Activated CD8-positive, alpha-beta memory T cell treated with anti-CD3 and anti-CD28 coated beads, Interleukin-2, amount 50 U/mL, for 4 hours (primary cell): ENCODE measurements around the gene LRP2BP.

ENCODE experiments used
- DNase-seq: peaks from one replicate; pipeline ENCODE4 v3.0.0-alpha.2; 2020

The LRP2BP gene

GRCh38 chr4:185395238-185395955 is at the start of gene LRP2BP:
TSS of gene LRP2BP (minus strand) at chr4:185395924. CDS start at chr4:185378186, 17,738 bp downstream.
- DNase-seq: no peak

GRCh38 chr4:185445209-185445608 is 49.5 kb upstream of the LRP2BP start:
- no peak for DNase-seq

DNA sequence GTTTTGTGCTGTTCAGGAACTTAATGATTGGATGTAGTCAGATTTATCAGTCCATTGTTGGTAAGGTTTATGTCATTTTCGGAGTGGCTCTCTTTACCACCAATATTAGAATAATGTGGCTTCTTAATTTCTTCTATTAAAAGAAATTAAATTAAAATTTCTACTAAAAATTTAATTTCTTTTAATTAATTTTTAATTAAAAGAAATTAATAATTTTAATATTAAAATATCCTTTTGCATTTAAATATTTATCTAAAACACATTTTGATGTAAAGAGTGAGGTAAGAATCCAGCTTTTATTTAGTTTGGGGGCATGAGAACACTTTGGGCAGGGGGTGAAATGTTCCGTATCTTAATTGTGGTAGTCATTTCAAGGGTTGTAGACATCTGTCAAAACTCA is 45.8 kb upstream of the LRP2BP start:
- no peak for DNase-seq

GRCh38 chr4:185437809-185438208 is 42.1 kb upstream of the LRP2BP start:
- DNase-seq: no peak

DNA sequence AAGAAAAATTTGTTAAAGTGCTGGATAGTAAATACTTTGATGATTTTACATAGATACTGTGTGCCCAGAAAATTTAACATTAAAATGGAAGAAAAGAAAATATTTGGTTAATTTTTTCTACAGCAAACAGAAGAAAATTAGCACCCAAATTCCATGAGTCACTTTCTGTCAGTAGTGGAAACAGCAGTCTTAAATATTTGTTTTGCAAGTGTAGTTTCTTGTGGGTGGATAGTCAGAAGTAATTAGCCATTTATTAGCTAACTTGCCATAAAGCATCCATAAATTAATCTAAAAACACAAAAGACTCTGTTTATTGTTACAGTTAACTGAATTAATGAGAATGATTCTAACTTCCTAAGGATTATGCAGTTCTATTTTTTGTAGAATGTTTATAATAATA is 39.7 kb upstream of the LRP2BP start:
- DNase-seq: no peak

GRCh38 chr4:185429660-185430059 is 33.9 kb upstream of the LRP2BP start:
- no peak for DNase-seq

- DNase-seq: no peak
Measured at GRCh38 chr4:185426960-185427688, 31.4 kb upstream of the LRP2BP start.

- peak; percentile 91 for DNase-seq
Measured at GRCh38 chr4:185425647-185426352, 30.1 kb upstream of the LRP2BP start, which contains the start of gene UFSP2. TSS of gene UFSP2 (minus strand) at chr4:185425964. CDS start at chr4:185425868, 96 bp downstream.

DNA sequence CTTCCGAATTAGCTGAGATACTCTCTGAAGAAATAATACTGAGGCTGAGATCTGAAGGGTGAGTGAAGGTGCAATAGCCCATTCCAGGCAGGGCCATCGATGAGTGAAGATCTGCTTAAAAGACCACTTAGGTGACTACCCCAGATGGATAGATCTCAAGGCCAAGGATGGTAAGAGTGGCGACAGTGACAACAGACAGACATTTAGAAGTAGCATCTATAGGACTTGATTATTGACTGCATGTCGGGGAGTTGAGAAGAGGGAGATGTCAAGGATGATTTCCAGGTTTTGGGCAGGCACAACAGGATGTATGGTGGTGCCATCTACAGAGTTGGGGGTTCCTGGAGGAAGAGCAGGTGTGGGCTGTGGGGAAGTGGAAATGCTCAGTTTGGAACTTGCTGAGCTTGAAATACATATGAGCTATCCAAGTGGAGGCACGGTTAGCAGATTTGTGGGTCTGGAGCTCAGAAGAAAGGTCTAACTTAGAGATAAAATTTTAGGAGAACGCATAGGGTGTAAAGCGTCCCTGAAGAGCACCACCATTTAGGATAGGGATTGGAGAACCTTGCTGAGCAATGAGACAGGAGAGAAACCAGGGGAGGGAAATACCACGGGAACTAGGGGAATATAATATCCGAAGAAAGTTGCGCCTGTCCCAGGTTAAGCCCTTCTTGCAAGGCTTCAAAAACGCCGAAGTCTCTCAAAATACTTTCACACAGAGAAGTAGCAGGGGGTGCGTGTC is 29.4 kb upstream of the LRP2BP start:
- DNase-seq: no peak

- DNase-seq: no peak
Measured at GRCh38 chr4:185421366-185422124, 25.8 kb upstream of the LRP2BP start.

GRCh38 chr4:185416955-185417354 is 21.2 kb upstream of the LRP2BP start:
- no peak for DNase-seq

DNA sequence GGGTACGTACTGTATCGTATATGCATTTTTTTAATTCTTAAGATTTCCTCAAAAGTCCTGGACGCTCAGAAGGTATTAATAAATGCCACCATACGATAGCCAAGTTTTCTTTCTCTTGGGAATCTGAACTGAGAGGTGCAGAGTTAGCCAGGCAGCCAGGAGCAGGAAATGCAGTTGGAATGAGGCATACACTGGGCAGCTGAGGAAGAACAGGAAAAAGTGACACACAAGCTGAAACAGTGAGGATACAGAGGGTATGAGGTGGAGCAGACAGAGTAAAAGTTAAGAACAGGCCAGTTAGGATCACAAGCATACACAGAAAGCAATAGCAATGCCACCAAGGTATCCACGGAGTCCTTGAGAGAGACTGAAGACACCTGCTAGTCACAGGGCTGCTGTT is 16.7 kb upstream of the LRP2BP start:
- DNase-seq: no peak

GRCh38 chr4:185411849-185412248 is 16.1 kb upstream of the LRP2BP start:
- no peak for DNase-seq

GRCh38 chr4:185408432-185408831 is 12.7 kb upstream of the LRP2BP start:
- DNase-seq: no peak

GRCh38 chr4:185405296-185405999 is 9.7 kb upstream of the LRP2BP start:
- DNase-seq: no peak

DNA sequence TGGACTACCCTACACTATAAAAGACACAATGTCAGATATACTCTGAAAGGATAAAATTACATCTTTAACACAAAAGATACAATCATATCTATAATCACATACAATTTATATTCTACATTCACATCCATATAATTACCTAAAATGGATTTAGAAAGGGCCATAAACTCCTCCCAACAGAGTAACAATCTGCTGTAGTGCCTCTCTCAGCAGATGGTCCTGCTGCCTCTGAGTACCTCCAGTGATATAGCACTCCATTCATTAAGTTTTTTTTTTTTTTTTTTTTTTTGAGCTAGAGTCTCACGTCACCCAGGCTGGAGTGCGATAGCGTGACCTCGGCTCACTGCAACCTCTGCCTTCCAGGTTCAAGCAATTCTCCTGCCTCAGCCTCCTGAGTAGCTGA is 8.3 kb upstream of the LRP2BP start:
- no peak for DNase-seq

GRCh38 chr4:185399466-185399865 is 3.7 kb upstream of the LRP2BP start:
- no peak for DNase-seq

DNA sequence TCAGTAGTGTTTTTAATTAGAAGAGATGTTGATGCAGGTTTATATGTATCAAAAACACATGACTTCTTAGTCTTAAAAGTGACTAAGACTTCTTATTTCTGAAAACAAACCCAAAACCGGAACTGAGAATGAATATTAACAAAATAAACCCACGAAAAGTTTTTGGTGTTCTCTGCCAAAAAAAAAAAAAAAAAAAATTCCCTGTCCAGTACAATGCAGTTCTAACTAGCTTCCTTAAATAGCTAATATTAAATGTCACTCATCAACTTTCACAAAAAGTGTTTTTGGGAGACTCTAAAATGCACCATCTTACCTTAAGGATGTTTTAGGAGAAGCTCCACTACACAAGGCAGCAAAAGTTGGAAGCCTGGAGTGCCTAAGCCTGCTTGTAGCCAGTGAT is 2.9 kb upstream of the LRP2BP start:
- DNase-seq: no peak

GRCh38 chr4:185396724-185397385 is 1.1 kb upstream of the LRP2BP start, which contains the start of gene ANKRD37:
TSS of gene ANKRD37 (plus strand) at chr4:185396841. CDS start at chr4:185396924, 83 bp downstream.
- DNase-seq: no peak

- DNase-seq: peak; percentile 97
Measured at GRCh38 chr4:185395956-185396723, 416 bp upstream of the LRP2BP start.
